GM12873 (cell line): ENCODE data around the gene TTC9.

Experiments used
- CTCF ChIP-seq: IDR thresholded peaks from 2 replicates; pipeline ENCODE4 v1.5.1; 2012; ENCODE audit warnings: low read depth, mild to moderate bottlenecking, moderate library complexity, low read length, control low read depth; ENCODE audit not compliant: insufficient read depth; ENCODE audit errors: missing control alignments

Gene TTC9

DNA sequence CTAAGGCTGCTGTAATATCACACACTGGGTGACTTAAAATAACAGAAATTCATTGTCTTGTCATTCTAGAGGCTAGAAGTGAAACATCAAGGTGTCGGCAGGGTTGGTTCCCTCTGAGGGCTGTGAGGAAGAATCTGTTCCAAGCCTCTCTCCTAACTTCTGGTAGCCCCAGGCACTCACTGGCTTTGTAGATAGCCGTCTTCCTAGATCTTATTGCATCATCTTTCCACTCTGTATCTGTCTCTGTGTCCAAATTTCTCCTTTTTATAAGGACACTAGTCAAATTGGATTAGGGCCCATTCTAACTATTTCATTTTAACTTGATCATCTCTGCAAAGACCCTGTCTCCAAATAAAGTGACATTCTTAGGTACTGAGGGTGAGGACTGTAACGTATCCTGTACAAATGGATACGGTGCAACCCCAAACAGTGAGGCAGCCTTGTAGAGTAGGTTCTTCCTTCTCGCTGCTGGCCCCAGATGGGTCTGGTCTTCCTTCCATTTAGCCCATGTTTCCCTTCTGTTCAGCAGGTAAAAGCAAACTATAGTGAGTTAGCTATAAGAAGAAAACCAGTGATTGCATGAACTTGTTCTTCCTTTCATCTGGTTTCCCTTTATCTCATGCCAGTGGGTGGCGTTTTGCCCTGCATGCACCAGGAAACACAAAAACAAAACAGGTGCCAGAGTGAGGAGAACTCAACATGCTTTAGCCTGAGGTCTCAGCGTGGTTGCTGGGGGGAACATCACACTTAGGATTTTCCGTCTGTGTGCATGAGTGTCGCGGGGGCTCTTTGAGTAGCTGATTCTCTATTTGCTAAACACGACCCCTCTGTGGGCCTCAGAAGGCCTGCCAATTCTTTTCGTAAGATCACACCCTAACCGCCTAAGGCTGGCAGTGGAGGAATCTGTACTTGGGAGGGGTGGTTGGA lies 19.5 kb downstream of the TTC9 start:
- TF ChIP-seq CTCF = peak; percentile 35

DNA sequence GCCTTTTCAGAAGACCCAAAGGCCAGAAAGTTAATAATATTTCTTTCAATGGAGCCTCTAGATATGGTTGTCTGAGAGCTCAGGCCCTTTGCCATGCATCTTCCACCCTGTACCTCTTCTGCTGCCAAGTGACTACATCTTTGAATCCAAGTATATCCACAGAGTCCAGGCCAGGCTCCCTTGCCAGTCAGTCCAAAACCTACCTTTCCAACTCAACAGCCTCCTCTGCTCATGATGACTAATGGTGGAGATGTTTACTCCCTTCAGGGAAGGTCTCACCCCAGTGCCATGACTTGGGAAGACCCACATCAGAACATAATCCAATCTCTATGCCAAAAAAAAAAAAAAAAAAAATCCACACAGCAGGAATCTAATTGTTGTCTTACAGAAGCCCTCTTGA lies 20.4 kb downstream of the TTC9 start:
- no peak for TF ChIP-seq CTCF

- TF ChIP-seq CTCF = no peak
These were observed 21.1 kb downstream of the TTC9 start for GRCh38 chr14:70662816-70663215.

DNA sequence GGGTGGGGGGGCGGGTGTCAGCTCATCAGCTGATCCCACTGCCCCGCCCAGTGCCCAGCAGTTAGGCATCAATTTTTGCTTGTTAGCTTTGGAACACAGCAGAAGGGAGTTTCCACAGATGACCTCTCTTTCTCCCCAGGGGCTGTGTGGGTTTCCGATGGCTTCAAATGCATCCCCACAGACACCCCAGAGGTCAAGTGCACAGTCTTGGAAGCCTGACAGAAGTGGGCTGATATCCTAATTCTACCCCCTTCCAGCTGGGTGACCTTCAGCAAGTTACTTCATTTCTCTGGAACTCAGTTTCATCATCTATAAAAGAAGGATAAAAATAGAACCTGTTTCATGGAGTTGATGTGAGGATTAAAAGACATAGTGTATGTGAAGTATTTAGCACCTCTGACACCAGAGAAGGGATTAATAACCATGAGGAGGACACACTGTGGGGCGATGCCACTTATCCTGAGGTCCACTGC lies 22.0 kb downstream of the TTC9 start:
- no peak for TF ChIP-seq CTCF

DNA sequence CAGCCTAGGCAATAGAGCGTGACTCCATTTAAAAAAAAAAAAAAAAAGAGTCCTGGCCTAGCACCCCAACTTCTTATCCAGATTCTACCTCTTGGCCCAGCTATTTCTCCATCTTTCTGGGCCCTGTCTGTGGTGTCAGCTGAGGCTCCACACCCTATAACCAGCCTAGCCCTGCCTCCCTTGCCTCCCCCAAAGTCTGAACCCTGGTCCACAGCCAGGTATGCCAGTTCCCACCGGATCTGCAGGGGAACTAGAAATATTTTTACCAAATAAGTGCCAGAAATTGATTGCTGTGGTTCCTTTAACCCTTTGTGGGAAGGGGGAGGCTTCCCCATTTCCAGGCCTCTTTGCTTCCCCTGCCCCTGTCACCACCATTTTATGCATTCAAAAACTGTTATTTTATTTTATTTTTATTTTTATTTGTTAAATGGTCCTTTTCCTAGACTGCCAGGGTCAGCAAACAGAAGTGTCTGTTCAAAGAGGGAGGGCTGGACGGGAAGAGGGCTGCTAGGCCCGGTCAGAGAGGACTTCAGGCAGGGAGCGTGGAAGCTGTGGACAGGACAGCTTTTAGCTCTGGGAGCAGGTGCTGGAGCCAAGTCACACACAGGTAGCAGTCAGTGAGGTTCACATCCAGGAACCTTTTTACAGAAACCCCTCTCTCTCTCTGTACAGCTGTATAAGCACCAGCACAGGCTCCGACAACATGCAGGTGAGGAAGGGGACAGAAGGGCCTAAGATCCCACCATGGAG lies 23.2 kb downstream of the TTC9 start:
- TF ChIP-seq CTCF = no peak

- TF ChIP-seq CTCF = no peak
These were observed 24.0 kb downstream of the TTC9 start for GRCh38 chr14:70665448-70666360.
